Measurements from ENCODE around the gene PLEKHB1. TPM values are rescaled to one million over a fixed set of nuclear protein-coding genes. Genes with fewer than 3 reads are reported as not detected.

The PLEKHB1 gene
- total RNA-seq, 1 donor from 2014 or later: 30.5 TPM

DNA sequence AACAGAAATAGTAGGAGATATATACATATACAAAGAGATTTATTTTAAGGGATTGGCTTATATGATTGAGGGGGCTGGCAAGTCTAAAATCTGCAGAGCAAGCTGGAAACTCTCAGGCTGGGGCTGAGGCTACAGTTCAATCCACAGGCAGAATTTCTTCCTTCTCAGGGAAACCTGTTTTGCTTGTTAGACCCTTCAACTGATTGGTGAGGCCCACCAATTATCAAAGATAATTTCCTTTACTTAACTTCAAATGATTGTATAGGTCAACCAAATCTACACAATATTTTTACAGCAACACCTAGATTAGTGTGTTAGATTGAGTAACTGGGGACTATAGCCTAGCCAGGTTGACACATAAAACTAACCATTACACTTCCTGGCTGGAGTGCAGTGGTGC lies 4.7 kb upstream of the PLEKHB1 start:
- ATAC-seq (no peak), DNase-seq (no peak)
- H3K36me3 ChIP-seq: no peaks in the 10 kb centered on the region
- no peak overlapping the region for H3K27ac ChIP-seq
- TF ChIP-seq, protein P1, sequence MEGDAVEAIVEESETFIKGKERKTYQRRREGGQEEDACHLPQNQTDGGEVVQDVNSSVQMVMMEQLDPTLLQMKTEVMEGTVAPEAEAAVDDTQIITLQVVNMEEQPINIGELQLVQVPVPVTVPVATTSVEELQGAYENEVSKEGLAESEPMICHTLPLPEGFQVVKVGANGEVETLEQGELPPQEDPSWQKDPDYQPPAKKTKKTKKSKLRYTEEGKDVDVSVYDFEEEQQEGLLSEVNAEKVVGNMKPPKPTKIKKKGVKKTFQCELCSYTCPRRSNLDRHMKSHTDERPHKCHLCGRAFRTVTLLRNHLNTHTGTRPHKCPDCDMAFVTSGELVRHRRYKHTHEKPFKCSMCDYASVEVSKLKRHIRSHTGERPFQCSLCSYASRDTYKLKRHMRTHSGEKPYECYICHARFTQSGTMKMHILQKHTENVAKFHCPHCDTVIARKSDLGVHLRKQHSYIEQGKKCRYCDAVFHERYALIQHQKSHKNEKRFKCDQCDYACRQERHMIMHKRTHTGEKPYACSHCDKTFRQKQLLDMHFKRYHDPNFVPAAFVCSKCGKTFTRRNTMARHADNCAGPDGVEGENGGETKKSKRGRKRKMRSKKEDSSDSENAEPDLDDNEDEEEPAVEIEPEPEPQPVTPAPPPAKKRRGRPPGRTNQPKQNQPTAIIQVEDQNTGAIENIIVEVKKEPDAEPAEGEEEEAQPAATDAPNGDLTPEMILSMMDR (IDR thresholded peaks at IDR 0.05): no peak
- no peak overlapping the region for H3K4me3 ChIP-seq
- intact Hi-C loops (cut with DNase I): no loop called here
- no peaks in the 10 kb centered on the region for H3K4me1 ChIP-seq
- H3K27me3 ChIP-seq: no peaks in the 10 kb centered on the region
- no peaks in the 10 kb centered on the region for H3K9me3 ChIP-seq

DNA sequence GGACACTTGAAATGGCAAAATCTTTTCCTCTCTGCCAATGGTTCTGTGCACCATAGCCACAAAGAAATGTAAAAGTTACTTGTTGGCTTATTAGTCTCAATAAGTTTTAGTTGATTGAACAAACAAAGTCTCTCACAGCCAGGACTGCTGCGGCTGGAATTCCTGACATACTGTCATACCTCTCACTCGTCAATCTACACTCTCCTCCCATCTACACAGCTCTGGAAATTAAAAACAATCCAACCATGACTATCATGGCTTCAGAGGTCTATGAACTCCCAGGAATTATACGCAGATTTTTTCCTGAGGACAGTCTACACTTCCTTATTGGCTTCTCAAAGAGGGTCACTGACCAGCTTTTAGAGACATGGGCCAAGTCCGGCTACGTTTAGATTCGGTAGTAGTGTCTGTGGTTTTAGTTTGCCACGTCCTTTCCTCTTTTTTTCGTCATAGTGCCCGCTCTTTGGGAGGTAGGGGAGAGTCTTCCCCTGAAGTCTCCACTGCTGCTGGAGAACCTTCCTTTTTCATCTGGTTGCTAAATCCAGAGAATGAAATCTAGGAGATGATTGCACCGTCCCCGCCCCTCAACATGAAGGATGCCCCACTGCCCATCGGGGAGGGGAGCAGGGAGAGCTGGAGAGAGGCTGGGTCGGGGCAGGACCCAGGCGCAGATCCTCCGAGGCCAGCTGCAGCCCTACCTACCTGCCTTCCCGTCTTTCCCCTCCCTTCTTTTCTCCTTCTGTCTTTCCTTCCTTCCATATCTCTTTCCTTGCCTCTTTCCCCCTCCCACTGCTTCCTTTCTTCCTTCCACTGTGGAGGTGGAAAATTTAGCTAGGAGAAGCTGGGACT lies 1.0 kb upstream of the PLEKHB1 start:
- ATAC-seq: no peak
- intact Hi-C loops (cut with DNase I): no loop called here
- H3K4me3 ChIP-seq: no peak overlapping the region
- DNase-seq: no peak
- no peaks in the 10 kb centered on the region for H3K27me3 ChIP-seq
- H3K9me3 ChIP-seq: no peaks in the 10 kb centered on the region
- H3K27ac ChIP-seq: no peak overlapping the region
- TF ChIP-seq, protein P1 (IDR thresholded peaks at IDR 0.05): no peak
- H3K36me3 ChIP-seq: no peaks in the 10 kb centered on the region
- peaks cover 4% of the 10 kb centered on the region for H3K4me1 ChIP-seq

DNA sequence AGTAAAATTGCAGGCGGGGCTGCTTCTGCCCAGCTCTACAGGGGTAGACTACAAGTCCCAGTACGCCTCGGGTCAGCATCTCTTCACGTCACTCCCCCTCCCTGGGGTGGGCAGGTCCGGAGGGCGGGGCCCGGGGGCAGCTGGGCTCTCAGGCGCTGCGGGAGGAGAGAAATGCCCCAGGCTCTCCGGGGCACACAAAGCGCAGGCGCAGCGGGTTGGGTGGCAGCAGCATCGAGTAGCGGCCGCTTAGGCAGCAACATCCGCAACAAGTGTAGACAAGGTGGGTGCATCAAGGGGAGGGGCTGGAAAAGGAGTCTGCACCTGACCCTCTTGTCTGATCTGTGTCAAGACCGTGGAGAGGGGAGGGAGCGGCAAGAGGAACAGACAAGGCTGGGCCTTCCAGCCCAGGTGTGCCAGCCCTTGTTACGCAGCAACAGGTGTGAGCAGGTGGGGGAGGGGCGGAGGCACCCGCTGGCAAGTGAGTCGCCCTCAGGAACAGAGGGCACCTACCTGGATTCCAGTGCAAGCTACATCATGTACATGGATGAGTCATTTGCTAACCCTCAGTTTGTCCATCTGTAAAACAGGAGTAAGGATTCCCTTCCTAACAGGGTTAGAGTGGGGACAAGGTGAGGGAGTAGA lies 1.2 kb downstream of the PLEKHB1 start:
- DNase-seq (peak; percentile 96), ATAC-seq (peak; percentile 99)
- TF ChIP-seq, protein P1 (IDR thresholded peaks at IDR 0.05): no peak
- H3K9me3 ChIP-seq: no peaks in the 10 kb centered on the region
- peaks cover 4% of the 10 kb centered on the region for H3K4me1 ChIP-seq
- peak overlapping the region; percentile 39 for H3K4me3 ChIP-seq
- intact Hi-C loops (cut with DNase I): no loop called here
- H3K27me3 ChIP-seq: no peaks in the 10 kb centered on the region
- H3K27ac ChIP-seq: no peak overlapping the region
- no peaks in the 10 kb centered on the region for H3K36me3 ChIP-seq

DNA sequence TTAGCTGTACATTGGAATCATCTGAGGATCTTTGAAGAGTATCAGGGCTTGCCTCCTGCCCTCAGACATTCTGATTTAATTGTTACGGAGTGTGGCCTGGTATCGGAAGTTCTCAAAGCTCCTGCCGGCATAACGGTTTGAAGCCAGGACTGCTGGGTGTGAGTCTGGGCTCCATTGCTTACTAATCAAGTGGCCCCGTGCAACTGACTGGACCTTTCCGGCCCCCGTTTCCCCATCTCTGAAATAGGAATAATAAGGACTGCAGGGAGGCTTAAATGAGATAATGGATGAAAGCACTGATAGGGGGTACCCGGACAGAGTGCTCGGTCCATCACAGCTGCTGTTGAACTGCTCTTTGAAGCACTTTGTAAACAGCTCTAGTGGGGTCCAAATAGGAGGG lies 1.7 kb downstream of the PLEKHB1 start:
- Histone ChIP-seq H3K4me3 (peak overlapping the region; percentile 39), H3K9me3 (no peaks in the 10 kb centered on the region), H3K27ac (no peak overlapping the region), H3K4me1 (peaks cover 4% of the 10 kb centered on the region), H3K36me3 (no peaks in the 10 kb centered on the region), H3K27me3 (no peaks in the 10 kb centered on the region)
- intact Hi-C loops (cut with DNase I): no loop called here
- TF ChIP-seq, protein P1 (IDR thresholded peaks at IDR 0.05): no peak
- no peak for DNase-seq
- ATAC-seq: no peak

DNA sequence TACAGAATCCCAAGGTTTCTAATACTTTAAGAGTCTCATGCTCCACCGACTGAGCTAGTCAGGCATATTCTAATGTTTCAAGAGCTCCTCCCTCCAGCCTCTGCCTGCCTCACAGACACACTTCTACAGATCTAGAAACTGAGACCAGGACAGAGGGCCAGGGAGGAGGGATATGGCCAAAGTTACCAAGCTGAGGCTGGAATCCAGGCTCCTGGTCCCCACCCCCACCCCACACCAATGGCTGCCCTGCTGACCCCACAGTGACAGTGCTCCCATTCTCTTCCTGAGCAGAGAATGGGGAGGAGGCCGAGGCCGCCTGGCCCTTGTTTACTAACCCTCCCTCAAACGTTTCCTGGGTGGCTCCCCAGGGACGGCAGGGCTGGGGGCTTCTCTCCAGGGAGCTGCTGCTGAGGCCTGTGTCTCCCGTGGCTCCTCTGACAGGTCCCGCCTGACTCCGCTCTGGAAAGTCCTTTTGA lies 2.2 kb downstream of the PLEKHB1 start:
- TF ChIP-seq, protein P1 (IDR thresholded peaks at IDR 0.05): no peak
- intact Hi-C loops (cut with DNase I): no loop called here
- no peaks in the 10 kb centered on the region for H3K36me3 ChIP-seq
- no peaks in the 10 kb centered on the region for H3K9me3 ChIP-seq
- peaks cover 4% of the 10 kb centered on the region for H3K4me1 ChIP-seq
- H3K27ac ChIP-seq: no peak overlapping the region
- H3K27me3 ChIP-seq: no peaks in the 10 kb centered on the region
- no peak for DNase-seq
- H3K4me3 ChIP-seq: no peak overlapping the region
- no peak for ATAC-seq
